Fibroblast of villous mesenchyme (primary cell): Measurements from ENCODE around the gene PACSIN1. TPM values are rescaled to one million over a fixed set of nuclear protein-coding genes. Genes with fewer than 3 reads are reported as not detected.

ENCODE experiments used
- DNase-seq: peaks from one replicate; pipeline ENCODE4 v3.0.0-alpha.2; 2010; ENCODE audit warnings: low read depth
- H3K4me3 ChIP-seq: 2 replicates; pipeline ENCODE4 v1.5.1; 2011; ENCODE audit warnings: low read depth, mild to moderate bottlenecking, low read length
- CTCF ChIP-seq: IDR thresholded peaks from 2 replicates; pipeline ENCODE4 v1.5.1; 2012; ENCODE audit warnings: low read depth, mild to moderate bottlenecking, low read length; ENCODE audit not compliant: insufficient read depth
- total RNA-seq: library from RNA; depleted of rRNA; stranded (reverse); fragments of >200 nt; gene quantifications from 2 replicates; pipeline ENCODE4 v1.2.3, GENCODE V29; 2012

PACSIN1 gene
- total RNA-seq, 1 donor: under 0.01 TPM

DNA sequence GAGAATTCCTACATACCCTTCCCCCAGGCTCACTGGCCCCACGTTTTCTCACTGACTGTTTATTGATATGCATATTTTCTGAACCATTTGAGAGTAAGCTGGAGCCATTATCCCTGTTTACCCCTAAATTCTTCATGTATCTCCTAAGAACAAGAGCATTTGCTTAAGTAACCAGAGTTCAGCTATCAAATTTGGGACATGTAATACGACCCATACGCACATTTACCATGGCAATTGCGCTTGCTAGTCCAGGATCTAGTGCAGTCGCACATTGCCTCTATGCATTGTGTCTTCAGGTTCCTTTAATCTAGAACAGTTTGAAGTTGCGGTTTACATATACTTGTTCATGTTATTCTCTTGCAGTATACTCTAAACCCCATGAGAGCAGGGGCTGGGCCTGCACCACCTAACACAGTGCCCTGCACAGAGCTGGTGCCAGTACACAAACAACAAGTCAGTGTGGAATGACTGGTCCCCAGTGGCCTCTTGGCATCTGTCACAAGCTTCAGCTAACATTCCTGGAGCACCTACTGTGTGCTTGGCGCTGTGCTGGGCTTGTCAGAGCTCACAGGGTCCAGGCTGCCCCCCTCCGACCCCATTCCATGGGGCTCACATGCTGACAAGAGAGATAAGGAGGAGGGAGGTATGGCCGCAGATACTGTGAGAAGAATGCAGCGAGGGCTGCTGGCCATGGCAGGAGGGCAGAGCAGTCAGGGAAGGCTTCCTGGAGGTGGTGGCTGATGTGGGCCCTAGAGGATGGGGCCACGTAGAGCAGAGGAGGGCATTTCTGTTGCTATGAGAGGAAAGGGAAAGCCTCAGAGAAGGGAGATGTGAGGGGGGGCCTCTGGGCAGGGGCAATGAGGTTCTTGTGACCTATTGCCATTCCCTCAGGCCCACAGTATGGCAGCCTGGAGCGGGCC, 62.1 kb downstream of the PACSIN1 start:
- no peak for DNase-seq
- H3K4me3 ChIP-seq: no peak overlapping the region

DNA sequence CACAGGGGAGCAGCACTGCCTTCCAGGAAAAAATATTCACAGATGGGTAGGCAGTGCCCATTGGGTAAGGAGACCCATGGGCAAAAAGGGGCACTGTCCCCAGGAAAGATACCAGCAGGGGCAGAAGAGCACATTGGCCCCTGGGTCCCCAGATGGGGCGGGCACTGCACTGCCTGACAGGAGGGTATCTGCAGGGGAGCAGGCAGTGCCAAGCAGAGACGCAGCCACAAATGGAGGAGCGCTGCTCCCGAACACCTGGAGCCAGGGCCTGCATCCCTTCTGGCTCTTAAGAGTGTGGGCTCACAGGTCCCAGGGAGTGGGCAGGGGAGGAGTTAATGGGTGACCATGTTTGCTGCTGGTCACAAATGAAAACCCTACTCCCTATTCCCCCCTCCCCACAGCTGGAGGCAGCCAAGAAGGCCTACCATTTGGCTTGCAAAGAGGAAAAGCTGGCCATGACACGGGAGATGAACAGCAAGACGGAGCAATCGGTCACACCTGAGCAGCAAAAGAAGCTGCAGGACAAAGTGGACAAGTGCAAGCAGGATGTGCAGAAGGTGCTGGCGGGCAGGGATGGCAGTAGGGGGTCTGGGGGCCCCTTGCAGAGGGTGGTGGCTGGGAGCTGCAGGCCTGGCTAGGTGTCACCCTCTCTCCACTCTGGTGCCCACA, 63.3 kb downstream of the PACSIN1 start:
- H3K4me3 ChIP-seq: no peak overlapping the region
- no peak for DNase-seq
- TF ChIP-seq CTCF: no peak

More for the DNA sequence above, 62.1 kb downstream of the PACSIN1 start:
- no peak for TF ChIP-seq CTCF

GRCh38 chr6:34529665-34530327, 63.9 kb downstream of the PACSIN1 start:
- no peak for TF ChIP-seq CTCF
- DNase-seq: no peak
- no peak overlapping the region for H3K4me3 ChIP-seq

- TF ChIP-seq CTCF: no peak
- no peak for DNase-seq
- no peak overlapping the region for H3K4me3 ChIP-seq
These were observed 65.0 kb downstream of the PACSIN1 start for GRCh38 chr6:34530753-34531365.

- TF ChIP-seq CTCF: no peak
- DNase-seq: peak; percentile 85
- peak overlapping the region; percentile 46 for H3K4me3 ChIP-seq
These were observed 65.8 kb downstream of the PACSIN1 start for GRCh38 chr6:34531580-34532201.

GRCh38 chr6:34532230-34532629, 66.4 kb downstream of the PACSIN1 start:
- no peak for DNase-seq
- no peak for TF ChIP-seq CTCF
- H3K4me3 ChIP-seq: peak overlapping the region; percentile 46
